GM20000 (cell line): ENCODE measurements around the gene IP6K2.
"Not testable (repeated sequence)": the region's sequence is repeated elsewhere in the genome, so short reads cannot be mapped to it uniquely, and the experiment has no call there.

Source experiments
- DNase-seq: peaks from one replicate; pipeline ENCODE4 v3.0.0; 2012; ENCODE audit warnings: low spot score
- CTCF ChIP-seq: IDR thresholded peaks from 2 replicates; pipeline ENCODE4 v1.5.1; 2012; ENCODE audit warnings: mild to moderate bottlenecking, control low read depth; ENCODE audit errors: extremely low read depth, missing control alignments

The IP6K2 gene

GRCh38 chr3:48748754-48749153 is 31.7 kb upstream of the IP6K2 start:
- no peak for DNase-seq
- TF ChIP-seq CTCF, result no peak

GRCh38 chr3:48747706-48748105 is 30.7 kb upstream of the IP6K2 start:
- no peak for DNase-seq
- no peak for TF ChIP-seq CTCF

GRCh38 chr3:48747015-48747615 is 30.1 kb upstream of the IP6K2 start:
- TF ChIP-seq CTCF, result no peak
- DNase-seq, result no peak

- no peak for DNase-seq
- no peak for TF ChIP-seq CTCF
These were observed 26.8 kb upstream of the IP6K2 start for GRCh38 chr3:48743773-48744172.

GRCh38 chr3:48741226-48741625 is 24.2 kb upstream of the IP6K2 start:
- not testable (repeated sequence) for DNase-seq

GRCh38 chr3:48739955-48740823 is 23.2 kb upstream of the IP6K2 start:
- TF ChIP-seq CTCF, result peak; percentile 92
- peak; percentile 87 for DNase-seq

GRCh38 chr3:48739617-48739954 is 22.6 kb upstream of the IP6K2 start:
- DNase-seq, result peak; percentile 36
- no peak for TF ChIP-seq CTCF
